Mucosa of rectum (tissue), 2 donors: ENCODE data around the gene SSPN.

Experiments
- H3K27ac ChIP-seq, 2 donors: one replicate each; pipeline ENCODE4 v1.7.0; 2013; ENCODE audit warnings: inconsistent platforms in 2 of 2, low read depth in 2 of 2, low read length in 2 of 2
- H3K27me3 ChIP-seq, 2 donors: one replicate each; pipeline ENCODE4 v1.7.0; 2013; ENCODE audit warnings: low read length in 2 of 2; ENCODE audit not compliant: control insufficient read depth in 2 of 2, insufficient read depth in 2 of 2
- H3K36me3 ChIP-seq, 2 donors: one replicate each; pipeline ENCODE4 v1.7.0; 2013; ENCODE audit warnings: low read length in 2 of 2; ENCODE audit not compliant: control insufficient read depth in 2 of 2, insufficient read depth in 2 of 2
- H3K4me1 ChIP-seq, 2 donors: one replicate each; pipeline ENCODE4 v1.7.0; 2013; ENCODE audit warnings: low read length in 2 of 2, mild to moderate bottlenecking in 1 of 2; ENCODE audit not compliant: control insufficient read depth in 2 of 2, insufficient read depth in 2 of 2
- H3K4me3 ChIP-seq, 2 donors: one replicate each; pipeline ENCODE4 v1.7.0; 2013; ENCODE audit warnings: low read length in 2 of 2
- H3K9ac ChIP-seq, 2 donors: one replicate each; pipeline ENCODE4 v1.7.0; 2013; ENCODE audit warnings: low read length in 2 of 2, low read depth in 1 of 2, mild to moderate bottlenecking in 1 of 2
- H3K9me3 ChIP-seq, 2 donors: one replicate each; pipeline ENCODE4 v1.7.0; 2013; ENCODE audit warnings: low read length in 2 of 2; ENCODE audit not compliant: control insufficient read depth in 2 of 2
- donor health status: healthy.
- donor health status: Normal muscosa, but diverticular disease.

SSPN gene

GRCh38 chr12:26239852-26240815, 44.8 kb downstream of the SSPN start:
- Histone ChIP-seq H3K27me3 (no peaks in the 10 kb centered on the region), H3K9ac (no peak overlapping the region), H3K4me1 (peaks cover 17 to 26% of the 10 kb centered on the region in 2 donors), H3K4me3 (no peak overlapping the region), H3K36me3 (no peaks in the 10 kb centered on the region), H3K9me3 (no peaks in the 10 kb centered on the region), H3K27ac (peak overlapping the region; percentile 71 to 73)

DNA sequence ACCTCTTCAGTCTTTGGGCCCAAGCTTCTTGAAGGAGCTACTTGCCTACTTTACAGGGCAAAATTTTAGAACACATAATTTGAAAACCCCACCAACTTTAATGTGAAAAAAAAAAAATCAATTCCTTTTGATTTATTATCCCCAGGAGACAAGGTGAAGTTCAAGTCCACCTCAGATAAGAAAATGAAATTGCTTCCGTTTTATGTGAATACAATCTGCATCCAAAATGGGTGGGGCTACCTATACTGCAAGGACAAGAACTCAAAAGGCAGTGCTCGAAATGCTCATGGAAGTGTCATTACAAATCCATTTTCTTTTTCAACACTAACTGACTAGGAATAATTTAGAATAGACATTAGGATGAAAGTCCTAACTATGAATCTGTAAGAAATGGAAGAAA, 45.7 kb downstream of the SSPN start:
- H3K9ac ChIP-seq: no peak overlapping the region
- H3K4me3 ChIP-seq: no peak overlapping the region
- H3K4me1 ChIP-seq: peaks cover 25 to 34% of the 10 kb centered on the region in 2 donors
- peak overlapping the region; percentile 71 to 73 for H3K27ac ChIP-seq
- no peaks in the 10 kb centered on the region for H3K9me3 ChIP-seq
- no peaks in the 10 kb centered on the region for H3K27me3 ChIP-seq
- no peaks in the 10 kb centered on the region for H3K36me3 ChIP-seq

- H3K4me3 ChIP-seq: no peak overlapping the region
- peak overlapping the region in 1 of 2 donors; percentile 41 for H3K9ac ChIP-seq
- H3K27me3 ChIP-seq: no peaks in the 10 kb centered on the region
- peaks cover 26 to 48% of the 10 kb centered on the region in 2 donors for H3K4me1 ChIP-seq
- H3K9me3 ChIP-seq: no peaks in the 10 kb centered on the region
- no peaks in the 10 kb centered on the region for H3K36me3 ChIP-seq
- H3K27ac ChIP-seq: peak overlapping the region; percentile 75 to 77
Measured at GRCh38 chr12:26242683-26243082, 47.3 kb downstream of the SSPN start.

DNA sequence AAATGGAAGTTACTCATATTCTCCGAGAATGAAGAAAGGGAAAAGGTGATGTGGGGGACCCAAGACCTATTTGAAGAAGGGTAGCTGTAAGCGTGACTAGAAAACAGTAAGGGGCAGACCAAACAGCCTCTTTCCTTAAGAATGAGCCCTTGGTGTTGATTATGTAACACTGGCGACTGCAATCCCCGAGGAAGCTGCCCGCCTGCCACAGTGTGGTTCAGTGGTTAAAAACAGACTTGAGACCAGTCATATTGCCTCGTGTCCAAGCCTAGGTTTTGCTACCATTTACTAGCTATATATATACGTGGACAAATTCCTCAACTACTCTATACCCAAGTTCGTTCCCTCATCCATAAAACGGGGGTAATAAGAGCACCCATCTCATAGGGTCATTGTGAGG, 49.1 kb downstream of the SSPN start:
- no peak overlapping the region for H3K9ac ChIP-seq
- H3K4me3 ChIP-seq: no peak overlapping the region
- H3K9me3 ChIP-seq: no peaks in the 10 kb centered on the region
- H3K4me1 ChIP-seq: peaks cover 26 to 45% of the 10 kb centered on the region in 2 donors
- H3K27me3 ChIP-seq: no peaks in the 10 kb centered on the region
- H3K36me3 ChIP-seq: no peaks in the 10 kb centered on the region
- H3K27ac ChIP-seq: no peak overlapping the region

- peak overlapping the region; percentile 78 to 89 for H3K27ac ChIP-seq
- H3K27me3 ChIP-seq: no peaks in the 10 kb centered on the region
- H3K4me3 ChIP-seq: no peak overlapping the region
- peaks cover 24 to 44% of the 10 kb centered on the region in 2 donors for H3K4me1 ChIP-seq
- H3K36me3 ChIP-seq: no peaks in the 10 kb centered on the region
- no peaks in the 10 kb centered on the region for H3K9me3 ChIP-seq
- H3K9ac ChIP-seq: no peak overlapping the region
Measured at GRCh38 chr12:26245175-26245942, 50.0 kb downstream of the SSPN start.

- Histone ChIP-seq H3K9me3 (no peaks in the 10 kb centered on the region), H3K4me3 (no peak overlapping the region), H3K27ac (peak overlapping the region; percentile 78 to 89), H3K27me3 (no peaks in the 10 kb centered on the region), H3K36me3 (no peaks in the 10 kb centered on the region), H3K9ac (no peak overlapping the region), H3K4me1 (peaks cover 14 to 39% of the 10 kb centered on the region in 2 donors)
Measured at GRCh38 chr12:26246483-26247164, 51.3 kb downstream of the SSPN start.

DNA sequence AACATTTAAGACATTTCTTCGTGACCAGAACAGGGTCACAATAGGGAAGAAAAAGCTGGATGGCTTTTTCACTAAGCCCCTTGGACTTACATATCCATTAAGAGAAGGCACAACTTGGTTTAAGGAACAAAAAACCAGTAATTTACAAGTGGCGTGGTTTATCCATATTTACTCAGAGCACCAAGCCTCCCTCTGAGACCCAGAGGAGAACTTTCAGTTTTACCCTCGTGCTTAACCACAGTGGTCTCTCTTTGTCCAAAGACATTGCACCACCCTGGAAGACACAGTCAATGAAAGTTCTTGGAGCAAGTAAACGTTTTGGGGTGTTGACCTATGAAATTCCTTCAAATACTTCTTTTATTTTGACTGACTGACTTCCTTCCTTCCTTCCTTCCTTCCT, 52.5 kb downstream of the SSPN start:
- H3K9ac ChIP-seq: no peak overlapping the region
- peak overlapping the region; percentile 78 to 89 for H3K27ac ChIP-seq
- H3K9me3 ChIP-seq: no peaks in the 10 kb centered on the region
- no peak overlapping the region for H3K4me3 ChIP-seq
- peaks cover 12 to 34% of the 10 kb centered on the region in 2 donors for H3K4me1 ChIP-seq
- no peaks in the 10 kb centered on the region for H3K27me3 ChIP-seq
- no peaks in the 10 kb centered on the region for H3K36me3 ChIP-seq

DNA sequence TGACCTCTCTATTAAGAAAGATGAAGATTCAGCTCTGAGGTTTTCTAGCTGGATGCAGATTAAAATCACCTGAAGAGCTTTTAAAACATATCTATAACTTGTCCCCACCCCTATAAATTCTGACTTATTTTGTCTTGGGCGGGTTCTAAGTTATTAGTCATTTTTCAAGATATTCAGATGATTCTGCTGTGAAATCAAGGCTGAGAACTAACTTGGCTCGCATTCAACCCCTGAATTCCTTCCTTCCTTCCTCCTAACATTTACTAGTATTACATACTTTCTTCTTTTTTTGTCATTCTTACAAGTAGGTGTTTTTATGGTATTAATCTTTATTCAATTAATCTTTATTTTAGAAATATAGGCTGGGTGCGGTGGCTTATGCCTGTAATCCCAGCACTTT, 55.4 kb downstream of the SSPN start:
- H3K9ac ChIP-seq: no peak overlapping the region
- H3K27me3 ChIP-seq: no peaks in the 10 kb centered on the region
- H3K36me3 ChIP-seq: no peaks in the 10 kb centered on the region
- H3K27ac ChIP-seq: no peak overlapping the region
- no peaks in the 10 kb centered on the region for H3K9me3 ChIP-seq
- H3K4me3 ChIP-seq: no peak overlapping the region
- peaks cover 3 to 17% of the 10 kb centered on the region in 2 donors for H3K4me1 ChIP-seq

- no peak overlapping the region for H3K9ac ChIP-seq
- H3K27ac ChIP-seq: no peak overlapping the region
- H3K4me1 ChIP-seq: peaks cover 0 to 9% of the 10 kb centered on the region in 2 donors
- H3K9me3 ChIP-seq: peaks cover 0 to 3% of the 10 kb centered on the region in 2 donors
- H3K27me3 ChIP-seq: no peaks in the 10 kb centered on the region
- no peaks in the 10 kb centered on the region for H3K36me3 ChIP-seq
- H3K4me3 ChIP-seq: no peak overlapping the region
Measured at GRCh38 chr12:26251600-26251999, 56.2 kb downstream of the SSPN start.
